Activated CD4-positive, alpha-beta T cell treated with anti-CD3 and anti-CD28 coated beads, Interleukin-10, Interleukin-2, amounts not matched to agents 100 ng/mL and 50 ng/mL, durations not matched to agents 16 hours and 8 hours (primary cell): Measurements from ENCODE around the gene CDCP2.
"Not testable (repeated sequence)": the region's sequence is repeated elsewhere in the genome, so short reads cannot be mapped to it uniquely, and the experiment has no call there.

Source experiments
- DNase-seq: peaks from one replicate; pipeline ENCODE4 v3.0.0-alpha.2; 2020

CDCP2 gene

DNA sequence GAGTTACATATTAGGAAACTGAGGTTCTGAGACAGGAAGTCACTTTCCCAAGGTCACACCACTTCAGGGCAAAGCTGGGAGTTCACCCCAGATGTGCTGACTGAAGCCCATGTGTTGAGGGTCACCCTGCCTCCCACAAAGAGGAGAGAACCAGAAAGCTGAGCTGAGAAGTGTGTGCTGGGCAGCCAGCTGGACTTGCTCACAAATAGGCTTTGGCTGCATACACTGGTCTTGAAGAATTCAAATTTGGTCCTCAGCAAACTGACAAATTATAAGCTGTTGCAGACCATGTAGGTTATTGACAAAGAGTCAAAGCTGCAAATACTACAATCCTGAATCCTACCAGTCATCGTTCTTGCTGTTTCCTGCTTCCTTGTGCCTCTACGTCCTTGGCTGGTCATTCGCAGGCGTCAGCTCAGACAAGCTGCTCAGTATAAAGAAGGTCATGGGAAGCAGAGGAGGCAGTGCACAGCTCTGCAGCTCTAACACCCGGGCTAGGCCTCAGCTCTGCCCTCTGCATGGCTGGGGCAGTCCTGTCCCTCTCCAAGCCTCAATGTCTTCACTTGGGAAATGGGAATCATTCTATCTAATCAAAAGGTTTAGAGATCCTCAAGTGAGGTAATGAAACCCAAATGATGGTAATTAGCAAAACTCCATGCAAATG is 40.0 kb downstream of the CDCP2 start:
- DNase-seq, result no peak

DNA sequence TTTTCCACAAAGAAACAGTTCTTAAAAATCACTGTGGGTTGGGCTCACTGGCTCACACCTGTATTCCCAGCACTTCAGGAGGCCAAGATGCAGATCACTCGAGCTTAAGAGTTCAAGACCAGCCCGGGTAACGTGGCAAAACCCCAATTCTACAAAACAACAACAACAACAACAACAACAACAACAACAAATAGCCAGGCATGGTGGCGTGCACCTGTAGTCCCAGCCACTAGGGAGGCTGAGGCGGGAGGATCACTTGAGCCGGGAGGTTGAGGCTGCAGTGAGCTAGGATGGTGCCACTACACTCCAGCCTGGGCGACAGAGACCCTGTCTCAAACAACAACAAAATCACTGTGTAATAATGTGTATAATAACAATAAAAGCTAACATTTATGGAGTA is 40.8 kb downstream of the CDCP2 start:
- no peak for DNase-seq

DNA sequence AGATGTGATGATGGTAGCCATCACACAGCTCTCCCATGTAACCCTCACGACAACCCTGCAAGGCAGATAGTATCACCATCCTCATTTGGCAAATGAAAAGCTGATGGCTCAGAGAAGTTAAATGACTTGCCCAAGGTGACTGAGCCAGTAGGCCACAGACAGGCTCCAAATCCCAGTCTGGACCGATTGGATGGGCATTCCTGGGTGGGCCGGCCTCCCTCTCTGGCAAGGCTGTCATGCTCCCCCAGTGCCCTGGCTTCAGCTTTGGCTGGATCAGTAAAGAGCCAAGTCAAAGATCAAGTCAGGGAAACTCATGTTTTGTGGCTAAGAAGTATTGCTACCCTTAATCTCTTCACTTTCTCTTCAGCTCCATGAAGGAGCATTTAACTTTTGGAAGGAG is 41.2 kb downstream of the CDCP2 start:
- DNase-seq, result no peak

DNA sequence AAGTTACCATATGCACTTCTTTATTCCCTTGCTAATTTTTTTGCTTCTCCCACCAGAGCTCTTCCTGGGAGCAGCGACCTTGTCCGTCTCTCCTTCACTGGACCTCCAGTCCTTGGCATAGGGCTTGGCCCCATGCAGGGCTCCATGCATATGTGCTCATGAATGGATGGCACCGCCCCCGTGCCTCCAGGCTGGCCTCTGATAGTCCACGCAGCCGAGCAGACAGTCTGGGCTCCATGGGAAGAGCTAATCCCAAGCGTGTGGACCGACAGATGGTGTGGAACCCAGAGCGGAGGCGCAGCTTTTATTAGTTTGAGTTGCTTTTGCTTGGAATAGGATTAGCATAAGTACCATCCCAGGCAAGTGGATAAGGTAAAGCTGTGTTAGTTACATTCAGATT is 41.8 kb downstream of the CDCP2 start:
- DNase-seq, result no peak

DNA sequence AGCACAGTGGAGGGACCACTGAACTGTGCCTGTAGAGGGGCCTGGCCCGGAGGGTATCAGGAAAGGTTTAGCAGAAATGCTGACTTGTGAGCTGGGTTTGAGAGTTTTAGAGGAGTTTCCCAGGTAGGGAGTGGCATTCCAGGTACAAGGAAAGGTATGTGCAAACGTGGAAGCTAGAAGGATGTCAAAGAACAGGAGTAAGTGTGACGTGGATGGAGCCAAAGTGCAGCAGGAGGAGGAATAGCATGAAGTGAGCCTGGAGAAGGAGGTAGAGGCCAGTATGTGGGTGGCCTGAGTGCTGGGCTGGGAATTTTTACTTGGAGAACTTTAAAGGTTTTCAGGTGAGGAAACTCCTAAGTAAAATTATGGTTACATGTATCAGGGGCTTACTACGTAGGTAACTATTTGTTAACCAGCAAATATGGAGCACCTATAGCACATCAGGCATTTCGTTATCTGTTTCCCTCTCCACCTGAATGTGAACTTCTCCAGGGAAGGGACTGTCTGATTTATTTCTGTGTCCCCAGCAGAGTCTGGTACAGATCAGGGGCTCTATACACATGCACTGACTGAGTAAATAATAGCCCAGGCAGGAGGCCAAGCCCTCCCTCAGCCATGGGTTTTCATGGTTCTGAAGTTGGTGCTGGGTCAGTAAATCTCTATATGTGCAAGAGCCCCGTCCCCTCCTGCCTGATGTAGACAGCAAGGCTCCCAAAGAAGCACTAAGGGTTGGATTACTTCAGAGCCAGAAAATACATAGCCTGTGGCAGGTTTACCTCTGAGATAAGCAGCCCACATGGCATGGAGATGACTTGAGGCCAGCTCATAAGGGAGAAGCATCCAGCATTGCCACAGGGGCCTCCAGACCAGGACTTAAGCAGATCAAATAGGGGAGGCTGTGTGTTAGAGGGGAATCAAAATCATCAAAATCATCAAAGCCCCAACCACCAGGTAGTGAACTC is 43.4 kb downstream of the CDCP2 start:
- DNase-seq, result no peak

DNA sequence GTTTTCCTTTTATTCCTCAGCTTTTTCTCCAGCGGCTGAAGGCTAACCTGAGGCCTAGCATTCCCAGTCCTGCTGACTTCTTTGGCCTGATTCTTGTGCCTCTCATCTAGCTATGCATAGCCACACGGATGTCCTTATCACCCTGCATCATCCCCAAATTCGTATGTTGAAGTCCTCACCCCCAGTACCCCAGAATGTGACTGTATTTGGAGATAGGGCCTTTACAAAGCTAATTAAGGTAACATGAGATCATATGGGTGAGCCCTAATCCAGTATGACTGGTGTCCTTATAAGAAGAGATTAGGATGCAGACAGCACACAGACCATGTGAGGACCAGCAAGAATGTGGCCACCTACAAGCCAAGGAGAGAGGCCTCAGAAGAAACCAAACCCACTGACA is 44.6 kb downstream of the CDCP2 start:
- no peak for DNase-seq

DNA sequence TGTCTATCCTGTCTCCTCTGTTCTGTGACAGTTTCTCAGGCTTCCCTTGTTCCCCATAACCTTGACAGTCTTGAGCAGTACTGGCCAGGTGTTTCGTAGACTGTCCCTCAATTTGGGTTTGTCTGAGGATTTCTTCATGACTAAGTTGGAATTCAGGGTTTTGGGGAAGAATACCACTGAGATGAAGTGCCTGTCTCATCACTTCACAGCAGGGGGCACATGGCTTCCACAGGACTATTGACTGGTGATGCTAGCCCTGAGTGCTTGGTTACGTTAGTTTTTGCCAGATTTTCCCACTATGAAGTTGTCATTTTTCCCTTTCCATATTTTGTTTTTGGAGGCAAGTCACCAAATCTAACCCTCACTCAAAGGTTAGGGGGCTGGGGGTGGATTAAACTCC is 45.7 kb downstream of the CDCP2 start:
- DNase-seq, result no peak

DNA sequence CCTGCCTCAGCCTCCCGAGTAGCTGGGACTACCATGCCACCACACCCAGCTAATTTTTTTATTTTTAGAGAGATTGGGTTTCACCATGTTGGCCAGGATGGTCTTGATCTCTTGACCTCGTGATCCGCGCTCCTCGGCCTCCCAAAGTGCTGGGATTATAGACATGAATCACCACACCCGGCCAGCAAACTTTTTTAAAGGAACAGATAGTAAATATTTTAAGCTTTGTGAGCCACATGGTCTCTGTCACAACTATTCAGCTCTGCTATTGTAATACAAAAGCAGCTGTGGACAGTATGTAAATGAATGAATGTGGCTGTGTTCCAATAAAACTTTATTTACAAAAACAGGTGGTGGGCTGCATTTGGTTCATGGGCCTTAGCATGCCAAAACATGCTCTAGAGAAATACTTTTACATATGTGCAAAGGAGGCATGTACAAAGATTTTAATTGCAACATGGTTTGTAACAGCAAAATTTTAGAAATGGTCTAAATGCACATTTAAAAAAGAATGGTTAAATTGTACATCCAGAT is 47.0 kb downstream of the CDCP2 start:
- DNase-seq, result no peak

DNA sequence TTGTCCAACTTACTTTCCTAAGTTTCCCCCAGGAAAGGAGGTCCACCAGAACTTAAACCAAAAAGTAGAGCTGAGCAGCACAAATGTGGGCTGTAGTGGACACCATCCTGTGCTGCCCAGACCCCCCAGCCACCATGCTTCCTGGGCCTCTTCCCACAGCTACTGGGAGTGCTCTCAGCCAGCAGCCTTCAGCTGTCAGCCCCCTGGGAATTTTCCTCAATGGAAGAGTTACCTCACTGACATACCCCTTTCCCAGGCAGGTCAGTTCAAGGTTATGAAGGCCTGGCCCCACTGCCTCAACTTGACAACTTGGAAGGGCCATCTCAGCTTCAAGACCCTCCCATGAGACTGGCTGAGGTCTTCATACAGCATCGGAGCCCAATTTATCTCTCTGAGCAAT is 47.7 kb downstream of the CDCP2 start:
- no peak for DNase-seq

DNA sequence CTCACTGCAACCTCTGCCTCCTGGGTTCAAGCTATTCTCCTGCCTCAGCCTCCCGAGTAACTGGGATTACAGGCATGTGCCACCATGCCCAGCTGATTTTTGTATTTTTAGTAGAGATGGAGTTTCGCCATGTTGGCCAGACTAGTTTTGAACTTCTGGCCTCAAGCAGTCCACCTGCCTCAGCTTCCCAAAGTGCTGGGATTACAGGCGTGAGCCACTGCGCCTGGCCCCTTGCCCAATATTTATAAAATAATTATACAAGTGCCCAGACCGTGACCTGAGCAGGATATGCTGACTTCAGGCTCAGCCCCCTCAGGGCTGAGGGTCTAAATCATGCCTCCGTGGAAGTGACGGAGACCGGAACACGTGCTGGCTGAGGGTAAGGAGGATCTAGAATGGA is 48.2 kb downstream of the CDCP2 start:
- DNase-seq, result not testable (repeated sequence)

DNA sequence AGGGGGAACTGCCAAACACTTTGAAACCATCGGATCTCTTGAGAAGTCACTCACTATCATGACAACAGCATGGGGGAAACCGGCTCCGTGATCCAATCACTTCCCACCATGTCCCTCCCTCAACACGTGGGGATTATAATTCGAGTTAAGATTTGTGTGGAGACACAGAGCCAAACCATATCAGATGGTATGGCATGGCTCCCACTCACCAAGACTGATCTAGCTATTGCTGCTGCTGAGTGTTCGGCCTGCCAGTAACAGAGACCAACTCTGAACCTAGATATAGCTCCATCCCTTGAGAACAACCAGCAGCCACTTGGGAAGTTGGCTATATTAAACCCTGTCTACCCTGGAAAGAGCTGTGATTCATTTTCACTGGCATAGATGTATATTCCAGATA is 49.4 kb downstream of the CDCP2 start:
- no peak for DNase-seq

DNA sequence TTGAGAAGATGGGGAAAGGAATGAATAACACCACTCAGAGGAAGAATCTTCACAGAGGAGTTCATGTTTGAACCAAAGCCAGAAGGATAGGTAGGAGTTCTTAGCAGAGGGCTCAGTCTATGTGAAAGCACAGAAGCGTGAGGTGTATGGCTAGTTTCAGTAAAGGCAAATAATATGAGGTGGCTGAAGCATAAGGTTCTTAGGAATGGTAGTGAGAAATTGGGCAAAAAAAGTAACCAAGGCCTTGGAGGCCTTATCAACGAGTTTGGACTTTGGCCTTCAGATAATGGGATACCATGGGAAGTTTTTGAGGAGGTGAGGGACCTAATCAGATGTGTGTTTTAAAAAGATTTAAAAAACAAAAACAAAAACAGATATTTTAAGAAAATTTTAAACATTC is 52.3 kb downstream of the CDCP2 start:
- DNase-seq, result no peak

DNA sequence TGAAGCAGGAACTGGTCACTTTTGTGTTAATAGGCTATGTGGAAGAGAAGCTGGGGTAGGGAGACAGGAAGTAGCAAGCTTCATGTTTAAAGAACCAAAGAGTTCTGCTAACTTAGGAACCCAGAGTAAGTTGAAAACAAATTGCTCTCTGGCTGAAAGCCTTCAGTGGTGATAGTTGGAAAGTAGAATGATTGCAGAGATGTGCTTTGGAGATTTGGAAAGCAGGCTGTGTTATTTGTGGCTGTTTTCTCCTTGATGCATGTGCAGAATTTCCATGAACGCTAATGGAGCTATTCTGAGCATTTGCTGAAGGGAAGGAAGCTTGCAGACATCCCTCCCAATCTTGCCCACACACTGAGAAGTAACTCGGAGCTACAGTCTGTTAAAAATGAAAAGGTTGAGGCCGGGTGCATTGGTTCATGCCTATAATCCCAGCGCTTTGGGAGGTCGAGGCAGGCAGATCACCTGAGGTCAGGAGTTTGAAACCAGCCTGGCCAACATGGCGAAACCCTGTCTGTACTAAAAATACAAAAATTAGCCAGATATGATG is 53.7 kb downstream of the CDCP2 start:
- DNase-seq, result no peak

DNA sequence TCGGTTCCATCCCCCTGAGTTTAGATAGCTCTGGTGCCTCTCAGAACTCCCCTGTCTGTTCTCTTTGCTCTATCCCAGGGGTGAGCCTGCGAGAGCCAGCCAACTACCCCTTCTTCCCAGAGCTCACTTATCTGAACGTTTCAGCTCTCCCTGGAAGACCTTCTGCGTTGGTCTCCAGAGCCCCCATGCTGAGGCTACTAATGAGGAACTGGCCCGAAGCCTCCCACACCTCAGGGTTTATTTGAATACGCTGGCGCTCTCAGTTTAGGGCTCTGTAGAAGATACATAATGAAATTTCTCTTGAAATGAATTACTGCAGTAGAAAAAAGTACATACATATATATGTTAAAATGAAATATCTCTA is 55.9 kb downstream of the CDCP2 start:
- no peak for DNase-seq

DNA sequence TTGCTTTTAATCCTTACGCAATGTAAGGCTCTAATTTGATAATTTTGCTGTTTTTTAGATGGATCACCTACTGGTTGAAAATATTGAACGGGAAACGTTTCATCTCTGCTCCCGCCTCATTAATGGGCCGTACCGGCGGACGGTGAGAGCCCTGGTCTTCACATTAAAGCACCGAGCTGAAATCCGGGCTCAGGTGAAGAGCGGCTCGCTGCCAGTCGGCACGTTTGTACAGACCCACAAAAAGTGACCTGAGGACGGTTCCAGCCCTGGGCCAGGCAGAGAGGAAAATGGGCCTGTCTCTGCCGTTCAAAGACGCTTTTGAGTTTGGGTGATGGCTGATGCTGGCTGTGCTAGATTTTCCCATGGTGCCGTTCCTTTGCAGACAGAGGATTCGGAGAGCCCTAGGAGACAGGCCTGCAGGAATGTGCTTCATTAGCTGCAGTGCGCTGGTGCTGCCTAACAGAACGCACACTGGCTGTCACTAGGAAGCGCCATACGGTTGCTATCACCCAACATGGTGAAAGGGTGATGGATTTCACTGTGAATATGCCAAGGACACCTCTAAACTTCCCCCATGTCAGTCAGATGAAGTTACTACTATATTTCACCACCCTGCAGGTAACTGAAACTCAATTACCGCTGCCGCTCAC is 56.4 kb downstream of the CDCP2 start:
- DNase-seq, result no peak

DNA sequence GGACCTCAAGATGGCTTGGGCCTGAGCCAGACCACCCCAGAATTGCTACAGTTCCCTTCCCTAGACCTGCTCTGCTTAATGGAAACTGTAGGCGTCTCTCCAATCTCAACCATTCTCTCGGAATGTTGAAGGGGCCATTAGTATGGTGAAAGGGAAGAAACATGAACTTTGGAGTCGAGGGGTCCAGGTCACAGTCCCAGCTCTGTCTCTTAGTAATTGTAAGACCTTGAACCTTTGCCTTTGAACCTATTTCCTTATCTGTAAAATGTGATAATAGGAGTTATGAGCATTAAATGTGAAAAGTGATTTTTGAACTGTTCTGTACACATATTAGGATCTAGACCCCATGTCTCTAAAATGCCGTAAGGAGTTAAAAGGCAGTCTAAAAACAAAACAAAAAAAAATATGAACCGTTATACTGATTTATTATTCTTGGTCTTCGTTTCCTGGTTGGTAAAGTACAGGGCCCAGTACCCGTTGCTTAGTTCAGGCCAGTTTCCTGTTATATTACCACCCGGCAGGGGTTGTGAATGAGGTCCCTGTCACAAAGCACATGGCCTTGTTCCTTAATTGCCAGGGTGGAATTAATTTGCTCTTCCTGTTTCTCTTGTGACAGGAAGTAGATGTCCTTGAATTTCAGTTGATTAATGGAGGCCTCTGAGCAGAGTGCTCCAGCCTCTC is 57.1 kb downstream of the CDCP2 start:
- DNase-seq, result no peak

DNA sequence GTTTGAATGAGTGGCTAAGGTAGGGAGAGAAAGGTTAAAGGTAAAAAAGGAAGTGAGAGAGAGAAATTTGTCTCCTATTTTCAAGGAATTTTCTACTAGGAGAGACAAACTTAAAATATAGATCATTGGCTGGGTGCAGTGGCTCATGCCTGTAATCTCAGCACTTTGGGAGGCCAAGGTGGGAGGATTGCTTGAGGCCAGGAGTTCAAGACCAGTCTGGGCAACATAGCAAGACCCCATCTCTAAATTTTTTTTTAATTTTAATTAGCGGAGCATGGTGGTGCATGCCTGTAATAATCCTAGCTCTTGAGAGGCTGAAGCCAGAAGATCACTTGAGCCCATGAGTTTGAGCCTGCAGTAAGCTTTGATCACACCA is 58.1 kb downstream of the CDCP2 start:
- not testable (repeated sequence) for DNase-seq

DNA sequence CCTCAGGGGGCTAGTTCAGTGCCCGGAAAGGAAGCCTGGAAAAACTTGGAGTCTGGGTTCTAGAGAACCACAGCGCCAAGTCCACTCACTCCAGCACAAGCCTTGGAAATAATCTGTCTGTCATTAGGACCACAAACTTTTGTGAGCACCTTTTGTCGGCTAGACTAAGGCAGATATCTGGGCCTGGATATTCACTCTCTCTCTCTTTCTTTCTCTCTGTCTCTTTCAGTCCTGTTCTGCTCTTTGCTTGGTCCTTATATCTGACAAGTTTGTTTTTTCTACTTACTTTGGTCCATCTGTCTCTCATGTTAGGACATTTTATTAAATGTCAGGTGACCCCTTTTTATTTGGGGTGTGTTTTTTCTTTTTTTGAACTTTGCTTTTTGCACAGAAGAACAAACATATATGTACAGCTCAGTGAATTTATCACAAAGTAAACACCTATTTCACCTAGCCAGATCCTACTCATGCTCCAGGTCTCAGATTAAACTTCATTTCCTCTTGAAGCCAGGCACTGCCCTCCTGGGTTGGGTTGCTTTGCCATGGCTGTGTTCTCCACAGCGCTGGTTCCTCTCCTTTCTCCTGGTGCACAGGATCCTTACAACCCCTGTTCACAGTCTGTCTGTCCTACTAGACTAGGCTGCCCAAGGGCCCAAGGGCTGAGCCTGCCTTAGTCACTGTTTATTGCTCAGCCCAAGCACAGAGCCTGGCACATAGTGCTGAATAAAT is 58.6 kb downstream of the CDCP2 start:
- no peak for DNase-seq

DNA sequence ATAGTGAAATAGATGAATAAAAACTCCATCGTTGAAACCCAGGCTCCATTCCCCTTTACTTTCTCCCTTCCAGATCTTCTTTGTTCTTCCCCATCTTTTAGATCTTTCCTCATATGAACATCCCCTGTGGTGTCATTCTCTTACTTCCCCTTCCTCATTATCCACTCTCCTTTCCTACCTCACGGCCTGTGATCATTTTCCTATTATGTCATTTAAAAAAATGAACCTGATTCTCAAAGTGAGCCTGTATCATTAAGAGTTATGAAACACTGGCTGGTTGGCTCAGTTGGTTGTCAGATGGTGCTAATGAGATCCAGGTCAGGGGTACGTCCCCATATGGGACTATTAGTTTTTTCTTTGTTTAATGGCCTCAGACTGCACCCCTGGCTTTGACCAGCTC is 61.1 kb downstream of the CDCP2 start:
- no peak for DNase-seq

DNA sequence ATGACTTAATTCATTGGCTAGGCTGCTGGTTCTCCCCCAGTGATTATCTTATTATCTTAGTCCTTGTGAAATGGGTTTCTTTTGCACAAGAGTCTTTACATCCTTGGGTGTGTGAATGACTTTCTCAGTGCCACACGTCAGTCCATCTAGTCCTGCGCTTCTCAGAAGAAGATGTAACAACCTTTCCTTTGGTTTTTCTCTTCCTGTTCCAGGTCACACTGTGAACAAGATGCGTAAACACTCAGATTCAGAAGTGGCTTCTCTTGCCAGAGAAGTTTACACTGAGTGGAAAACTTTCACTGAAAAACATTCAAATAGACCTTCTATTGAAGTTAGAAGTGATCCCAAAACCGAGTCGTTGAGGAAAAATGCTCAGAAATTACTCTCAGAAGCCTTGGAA is 64.4 kb downstream of the CDCP2 start:
- no peak for DNase-seq

DNA sequence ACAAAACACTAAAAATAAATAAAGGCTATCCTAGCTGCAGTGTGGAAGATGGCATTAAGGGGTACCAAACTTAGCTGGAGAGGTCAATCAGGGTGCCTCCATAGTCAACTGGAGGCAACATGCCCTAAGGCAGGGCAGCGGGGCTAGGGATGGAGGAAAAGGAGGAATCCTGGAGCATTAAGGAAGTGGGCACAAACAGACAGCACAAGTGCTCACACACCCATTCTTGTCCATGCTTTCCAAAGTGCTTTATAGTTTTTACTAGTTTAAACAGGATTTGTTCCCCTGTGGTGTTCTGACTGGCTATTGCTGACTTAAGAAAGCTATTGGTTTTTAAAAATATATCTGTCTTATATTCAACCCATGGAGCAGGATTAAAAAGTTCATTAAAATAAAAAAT is 66.0 kb downstream of the CDCP2 start:
- DNase-seq, result no peak

DNA sequence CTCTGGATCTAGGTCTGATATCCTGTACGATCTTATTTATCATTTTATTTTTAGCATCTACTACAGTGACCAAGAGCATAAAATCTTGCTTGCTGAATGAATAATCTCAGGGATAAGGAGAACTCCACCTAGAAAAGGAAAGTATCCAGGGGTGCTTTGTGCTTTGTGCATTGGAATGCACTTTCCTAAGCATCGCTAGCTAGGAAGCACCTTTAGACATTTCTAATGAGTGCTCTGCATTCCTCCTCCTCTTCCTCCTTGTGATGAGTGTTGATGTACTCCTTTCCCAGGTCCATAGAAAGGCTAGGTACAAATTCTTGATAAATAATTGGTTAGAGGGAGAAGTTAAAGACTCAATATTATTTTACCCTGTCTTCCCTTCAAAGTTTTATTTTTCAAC is 68.0 kb downstream of the CDCP2 start:
- DNase-seq, result no peak
